ENCODE results near the gene RMND5B. TPM values are rescaled to one million over a fixed set of nuclear protein-coding genes. Genes with fewer than 3 reads are reported as not detected.

RMND5B gene
- total RNA-seq, 6 experiments from 2014 or later = 18.2 to 23.3 (median 21.9) TPM

- no peak overlapping the region for H3K27ac Mint-ChIP-seq
- no peaks in the 10 kb centered on the region for H3K36me3 Mint-ChIP-seq (ENCODE audit: low read depth)
- no peaks in the 10 kb centered on the region for H3K9me3 Mint-ChIP-seq
- H3K4me3 Mint-ChIP-seq = no peak overlapping the region
- no peaks in the 10 kb centered on the region for H3K4me1 Mint-ChIP-seq (ENCODE audit: low read depth)
- peaks cover 16% of the 10 kb centered on the region for H3K27me3 Mint-ChIP-seq (ENCODE audit: insufficient read depth)
- no peak for TF ChIP-seq CTCF (IDR thresholded peaks at IDR 0.05)
- no peak for DNase-seq
Measured at GRCh38 chr5:178119915-178120606, 10.8 kb upstream of the RMND5B start.

GRCh38 chr5:178120607-178121357 lies 10.0 kb upstream of the RMND5B start:
- no peaks in the 10 kb centered on the region for H3K4me1 Mint-ChIP-seq (ENCODE audit: low read depth)
- no peak overlapping the region for H3K4me3 Mint-ChIP-seq
- peaks cover 13% of the 10 kb centered on the region for H3K27me3 Mint-ChIP-seq (ENCODE audit: insufficient read depth)
- TF ChIP-seq CTCF (IDR thresholded peaks at IDR 0.05) = peak; percentile 66
- no peaks in the 10 kb centered on the region for H3K36me3 Mint-ChIP-seq (ENCODE audit: low read depth)
- peak; percentile 1 for DNase-seq
- no peaks in the 10 kb centered on the region for H3K9me3 Mint-ChIP-seq
- no peak overlapping the region for H3K27ac Mint-ChIP-seq

GRCh38 chr5:178121391-178122276 lies 9.2 kb upstream of the RMND5B start:
- no peak for DNase-seq
- Mint-ChIP-seq H3K27me3 (ENCODE audit: insufficient read depth) (peaks cover 11% of the 10 kb centered on the region), H3K36me3 (ENCODE audit: low read depth) (no peaks in the 10 kb centered on the region), H3K9me3 (no peaks in the 10 kb centered on the region), H3K4me1 (ENCODE audit: low read depth) (no peaks in the 10 kb centered on the region), H3K27ac (no peak overlapping the region), H3K4me3 (no peak overlapping the region)
- no peak for TF ChIP-seq CTCF (IDR thresholded peaks at IDR 0.05)

GRCh38 chr5:178122346-178122745 lies 8.5 kb upstream of the RMND5B start:
- no peaks in the 10 kb centered on the region for H3K4me1 Mint-ChIP-seq (ENCODE audit: low read depth)
- no peak for TF ChIP-seq CTCF (IDR thresholded peaks at IDR 0.05)
- no peak for DNase-seq
- no peak overlapping the region for H3K27ac Mint-ChIP-seq
- H3K36me3 Mint-ChIP-seq (ENCODE audit: low read depth) = no peaks in the 10 kb centered on the region
- H3K27me3 Mint-ChIP-seq (ENCODE audit: insufficient read depth) = peaks cover 10% of the 10 kb centered on the region
- no peak overlapping the region for H3K4me3 Mint-ChIP-seq
- no peaks in the 10 kb centered on the region for H3K9me3 Mint-ChIP-seq

- Mint-ChIP-seq H3K36me3 (ENCODE audit: low read depth) (no peaks in the 10 kb centered on the region), H3K27me3 (ENCODE audit: insufficient read depth) (peaks cover 10% of the 10 kb centered on the region), H3K27ac (no peak overlapping the region), H3K4me1 (ENCODE audit: low read depth) (no peaks in the 10 kb centered on the region), H3K4me3 (no peak overlapping the region), H3K9me3 (no peaks in the 10 kb centered on the region)
- TF ChIP-seq CTCF (IDR thresholded peaks at IDR 0.05) = no peak
- no peak for DNase-seq
Measured at GRCh38 chr5:178123094-178123965, 7.5 kb upstream of the RMND5B start.

Data from HFFc6 (cell line).